ENCODE data around the gene SLC16A12. TPM values are rescaled to one million over a fixed set of nuclear protein-coding genes. Genes with fewer than 3 reads are reported as not detected.

The SLC16A12 gene
- total and polyA plus RNA-seq, 2 donors (not counting 1 experiment from before 2014, with no cell fraction given) = under 0.01 to 0.26 TPM

DNA sequence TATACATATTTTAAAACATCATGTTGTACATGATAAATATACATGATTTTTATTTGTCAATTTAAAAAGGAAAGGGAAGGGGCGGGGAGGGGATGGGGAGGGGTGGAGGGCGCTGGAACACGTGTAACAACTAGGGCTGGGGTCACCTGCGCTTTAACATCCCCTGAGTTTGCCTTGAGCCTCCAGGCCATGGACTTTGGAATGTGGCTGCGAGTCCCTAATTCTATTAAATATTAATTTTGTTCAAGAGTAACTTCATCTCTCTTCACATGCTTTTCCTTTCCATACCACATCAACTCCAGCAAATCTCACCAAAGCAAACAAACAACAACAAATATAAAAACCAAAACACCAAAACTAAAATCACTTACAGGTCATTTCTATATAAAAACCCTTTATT is 110.4 kb downstream of the SLC16A12 start:
- Histone ChIP-seq H3K4me3 (replicated peaks in 1 of 4; ENCODE audit: control extremely low read depth in 1 of 4, insufficient read depth in 1 of 4, low read depth in 3 of 4, low read length in 4 of 4) (no peak overlapping the region), H4K20me1 (ENCODE audit: control insufficient read depth, extremely low read depth, insufficient read depth, low read length) (no peaks in the 10 kb centered on the region), H2AFZ (ENCODE audit: low read length) (no peak overlapping the region), H3K27ac (ENCODE audit: insufficient read depth, low read length) (no peak overlapping the region), H3K27me3 (ENCODE audit: control insufficient read depth, insufficient read depth, low read length) (no peaks in the 10 kb centered on the region), H3K9ac (ENCODE audit: insufficient read depth, low read length) (no peak overlapping the region), H3K9me3 (ENCODE audit: control insufficient read depth, insufficient read depth, low read depth, low read length) (no peaks in the 10 kb centered on the region), H3K36me3 (ENCODE audit: control insufficient read depth, insufficient read depth, low read length) (no peaks in the 10 kb centered on the region), H3K79me2 (ENCODE audit: control insufficient read depth, insufficient read depth, low read length) (no peaks in the 10 kb centered on the region), H3K4me2 (ENCODE audit: extremely low read depth, insufficient read depth, low read length) (no peak overlapping the region), H3K4me1 (ENCODE audit: control insufficient read depth, extremely low read depth, insufficient read depth, low read length) (peaks cover 18% of the 10 kb centered on the region)
- no peak for DNase-seq (ENCODE audit: low read depth in 2 of 2)
- TF ChIP-seq, protein P1, sequence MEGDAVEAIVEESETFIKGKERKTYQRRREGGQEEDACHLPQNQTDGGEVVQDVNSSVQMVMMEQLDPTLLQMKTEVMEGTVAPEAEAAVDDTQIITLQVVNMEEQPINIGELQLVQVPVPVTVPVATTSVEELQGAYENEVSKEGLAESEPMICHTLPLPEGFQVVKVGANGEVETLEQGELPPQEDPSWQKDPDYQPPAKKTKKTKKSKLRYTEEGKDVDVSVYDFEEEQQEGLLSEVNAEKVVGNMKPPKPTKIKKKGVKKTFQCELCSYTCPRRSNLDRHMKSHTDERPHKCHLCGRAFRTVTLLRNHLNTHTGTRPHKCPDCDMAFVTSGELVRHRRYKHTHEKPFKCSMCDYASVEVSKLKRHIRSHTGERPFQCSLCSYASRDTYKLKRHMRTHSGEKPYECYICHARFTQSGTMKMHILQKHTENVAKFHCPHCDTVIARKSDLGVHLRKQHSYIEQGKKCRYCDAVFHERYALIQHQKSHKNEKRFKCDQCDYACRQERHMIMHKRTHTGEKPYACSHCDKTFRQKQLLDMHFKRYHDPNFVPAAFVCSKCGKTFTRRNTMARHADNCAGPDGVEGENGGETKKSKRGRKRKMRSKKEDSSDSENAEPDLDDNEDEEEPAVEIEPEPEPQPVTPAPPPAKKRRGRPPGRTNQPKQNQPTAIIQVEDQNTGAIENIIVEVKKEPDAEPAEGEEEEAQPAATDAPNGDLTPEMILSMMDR (conservative IDR thresholded peaks at IDR 0.05 in 1 of 2, IDR thresholded peaks at IDR 0.05 in 1 of 2; ENCODE audit: low read depth in 1 of 2, low read length in 2 of 2) = no peak
- TF ChIP-seq EZH2 (IDR thresholded peaks at IDR 0.05; ENCODE audit: low read length, missing control alignments) = no peak

DNA sequence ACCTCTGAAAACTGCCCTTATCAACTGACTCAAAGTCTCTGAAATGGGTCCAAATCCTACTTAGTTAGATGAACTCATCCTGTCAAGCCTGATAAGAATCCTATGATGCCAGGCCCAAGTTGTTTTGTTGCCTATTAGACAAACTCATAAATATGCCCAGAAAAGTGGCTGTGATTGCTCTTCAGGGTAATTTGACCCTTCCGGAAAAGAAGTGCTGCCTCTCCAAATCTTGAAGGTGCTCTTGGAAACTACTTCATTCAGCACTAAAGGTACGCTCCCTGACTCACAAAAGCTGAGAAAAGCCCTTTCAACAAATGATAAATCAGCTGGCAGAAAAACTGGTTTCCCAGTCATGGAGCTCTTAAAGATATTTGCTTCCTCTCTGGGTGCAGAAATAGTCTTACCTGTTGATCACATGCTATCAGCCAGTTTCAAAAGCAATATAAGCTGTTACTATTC is 114.3 kb downstream of the SLC16A12 start:
- Histone ChIP-seq H3K9ac (ENCODE audit: insufficient read depth, low read length) (no peak overlapping the region), H3K79me2 (ENCODE audit: control insufficient read depth, insufficient read depth, low read length) (peaks cover 16% of the 10 kb centered on the region), H3K4me3 (replicated peaks in 1 of 4; ENCODE audit: control extremely low read depth in 1 of 4, insufficient read depth in 1 of 4, low read depth in 3 of 4, low read length in 4 of 4) (no peak overlapping the region), H3K9me3 (ENCODE audit: control insufficient read depth, insufficient read depth, low read depth, low read length) (no peaks in the 10 kb centered on the region), H3K4me1 (ENCODE audit: control insufficient read depth, extremely low read depth, insufficient read depth, low read length) (peaks cover 3% of the 10 kb centered on the region), H3K27ac (ENCODE audit: insufficient read depth, low read length) (no peak overlapping the region), H3K27me3 (ENCODE audit: control insufficient read depth, insufficient read depth, low read length) (no peaks in the 10 kb centered on the region), H3K4me2 (ENCODE audit: extremely low read depth, insufficient read depth, low read length) (no peak overlapping the region), H3K36me3 (ENCODE audit: control insufficient read depth, insufficient read depth, low read length) (no peaks in the 10 kb centered on the region), H2AFZ (ENCODE audit: low read length) (no peak overlapping the region), H4K20me1 (ENCODE audit: control insufficient read depth, extremely low read depth, insufficient read depth, low read length) (no peaks in the 10 kb centered on the region)
- TF ChIP-seq, protein P1 (conservative IDR thresholded peaks at IDR 0.05 in 1 of 2, IDR thresholded peaks at IDR 0.05 in 1 of 2; ENCODE audit: low read depth in 1 of 2, low read length in 2 of 2) = no peak
- no peak for TF ChIP-seq EZH2 (IDR thresholded peaks at IDR 0.05; ENCODE audit: low read length, missing control alignments)
- no peak for DNase-seq (ENCODE audit: low read depth in 2 of 2)

DNA sequence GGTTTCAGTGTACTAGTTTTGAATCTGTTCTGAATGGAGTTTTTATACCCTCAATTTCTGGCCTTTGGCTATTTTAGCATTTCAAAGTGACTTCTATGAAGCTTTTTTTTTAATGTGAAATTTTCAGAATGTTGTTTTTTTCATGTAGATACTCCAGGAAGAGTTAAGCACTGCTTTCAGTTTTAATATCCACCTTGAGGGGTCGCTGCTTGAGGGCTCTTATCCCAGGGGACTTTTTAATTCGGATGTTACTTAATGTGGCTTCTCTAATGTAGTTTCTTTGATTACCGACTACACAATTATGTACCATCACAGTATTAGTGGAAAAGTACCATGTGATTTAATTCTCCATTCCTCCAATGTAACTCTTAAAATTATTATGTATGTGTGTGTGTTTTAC is 115.8 kb downstream of the SLC16A12 start:
- no peak for TF ChIP-seq EZH2 (IDR thresholded peaks at IDR 0.05; ENCODE audit: low read length, missing control alignments)
- TF ChIP-seq, protein P1 (conservative IDR thresholded peaks at IDR 0.05 in 1 of 2, IDR thresholded peaks at IDR 0.05 in 1 of 2; ENCODE audit: low read depth in 1 of 2, low read length in 2 of 2) = peak; percentile 62 to 63
- Histone ChIP-seq H3K36me3 (ENCODE audit: control insufficient read depth, insufficient read depth, low read length) (no peaks in the 10 kb centered on the region), H3K4me1 (ENCODE audit: control insufficient read depth, extremely low read depth, insufficient read depth, low read length) (peaks cover 5% of the 10 kb centered on the region), H2AFZ (ENCODE audit: low read length) (no peak overlapping the region), H3K4me2 (ENCODE audit: extremely low read depth, insufficient read depth, low read length) (peak overlapping the region; percentile 15), H3K27me3 (ENCODE audit: control insufficient read depth, insufficient read depth, low read length) (no peaks in the 10 kb centered on the region), H3K79me2 (ENCODE audit: control insufficient read depth, insufficient read depth, low read length) (peaks cover 24% of the 10 kb centered on the region), H3K27ac (ENCODE audit: insufficient read depth, low read length) (no peak overlapping the region), H3K9ac (ENCODE audit: insufficient read depth, low read length) (no peak overlapping the region), H4K20me1 (ENCODE audit: control insufficient read depth, extremely low read depth, insufficient read depth, low read length) (no peaks in the 10 kb centered on the region), H3K4me3 (replicated peaks in 1 of 4; ENCODE audit: control extremely low read depth in 1 of 4, insufficient read depth in 1 of 4, low read depth in 3 of 4, low read length in 4 of 4) (peak overlapping the region in 1 of 4 experiments; percentile 35), H3K9me3 (ENCODE audit: control insufficient read depth, insufficient read depth, low read depth, low read length) (no peaks in the 10 kb centered on the region)
- peak; percentile 21 to 62 for DNase-seq (ENCODE audit: low read depth in 2 of 2)
